Ishikawa (cell line): Measurements from ENCODE around the gene SFXN2.

Experiments used
- CREB1 ChIP-seq: IDR thresholded peaks from 2 replicates; pipeline ENCODE4 v1.6.1; 2012; ENCODE audit warnings: low read depth
- RAD21 ChIP-seq: IDR thresholded peaks from 2 replicates; pipeline ENCODE4 v1.6.1; 2012; ENCODE audit warnings: low read depth
- TEAD4 ChIP-seq: IDR thresholded peaks from 2 replicates; pipeline ENCODE4 v1.6.1; 2012
- YY1 ChIP-seq: IDR thresholded peaks from 2 replicates; pipeline ENCODE4 v1.6.1; 2012; ENCODE audit warnings: low read depth

- TF ChIP-seq RAD21 (no peak), YY1 (no peak), TEAD4 (no peak), CREB1 (no peak)
These were observed 39.3 kb downstream of the SFXN2 start for GRCh38 chr10:102753718-102754117.
